Gastroesophageal sphincter (tissue), 4 donors: ENCODE data around the gene TMEM101. TPM values are rescaled to one million over a fixed set of nuclear protein-coding genes. Genes with fewer than 3 reads are reported as not detected.
"Not testable (repeated sequence)": the region's sequence is repeated elsewhere in the genome, so short reads cannot be mapped to it uniquely, and the experiment has no call there.

Source experiments
- ATAC-seq: fragments of 150-250 bp; one replicate; pipeline ENCODE4 v1.9.1; 2016; ENCODE audit warnings: mild to moderate bottlenecking, moderate library complexity
- H3K27ac ChIP-seq, 4 donors: fragments of 200-600 bp; sonication (generic) in 3 of 4; 1 replicate in 3 of 4; 2 replicates in 1 of 4; pipeline ENCODE4 v1.5.1; 2016 to 2019
- H3K27me3 ChIP-seq: fragments of 200-600 bp; sonication (generic); one replicate; pipeline ENCODE4 v1.5.1; 2019
- H3K36me3 ChIP-seq, 2 donors: fragments of 200-600 bp; sonication (generic); one replicate each; pipeline ENCODE4 v1.5.1; 2019; ENCODE audit warnings: control low read depth in 1 of 2
- H3K4me1 ChIP-seq, 3 donors: fragments of 200-600 bp; sonication (generic); 1 replicate in 2 of 3; 2 replicates in 1 of 3; pipeline ENCODE4 v1.5.1; 2016 to 2019; ENCODE audit warnings: control low read depth in 2 of 3
- H3K4me3 ChIP-seq, 2 donors: fragments of 200-600 bp; sonication (generic); one replicate each; pipeline ENCODE4 v1.5.1; 2019; ENCODE audit warnings: mild to moderate bottlenecking in 1 of 2, moderate library complexity in 1 of 2
- H3K9me3 ChIP-seq, 3 donors: fragments of 200-600 bp; sonication (generic); one replicate each; pipeline ENCODE4 v1.5.1; 2017 to 2019; ENCODE audit warnings: control low read depth in 2 of 3
- CTCF ChIP-seq, 4 experiments: fragments of 200-600 bp in 2 of 4; fragments of 450-650 bp in 2 of 4; sonication (generic) in 1 of 4; IDR thresholded peaks; one replicate each; pipeline ENCODE4 v1.5.1; 2017 to 2019; ENCODE audit warnings: antibody characterized with exemption in 4 of 4, mild to moderate bottlenecking in 2 of 4, moderate library complexity in 2 of 4
- EP300 ChIP-seq: sonication (generic); formaldehyde crosslinking; IDR thresholded peaks from one replicate; pipeline ENCODE4 v1.6.1; 2017; ENCODE audit warnings: antibody characterized with exemption, mild to moderate bottlenecking
- POLR2A ChIP-seq, 2 donors: fragments of 450-650 bp; IDR thresholded peaks; one replicate each; pipeline ENCODE4 v1.6.1; 2017; ENCODE audit warnings: antibody characterized with exemption in 2 of 2, mild to moderate bottlenecking in 2 of 2, moderate library complexity in 1 of 2
- POLR2AphosphoS5 ChIP-seq: sonication (generic); formaldehyde crosslinking; IDR thresholded peaks from one replicate; pipeline ENCODE4 v1.6.1; 2017; ENCODE audit warnings: antibody characterized with exemption
- WGBS, 2 donors: methylation state at CpG; one replicate each; pipeline ENCODE4 v1.1.5; 2018; ENCODE audit warnings: low coverage in 1 of 2; 5-methylcytosine and 5-hydroxymethylcytosine counted together
- total RNA-seq, 4 donors: library from RNA; depleted of rRNA; stranded (reverse); fragments of >200 nt; gene quantifications; one replicate each; pipeline ENCODE4 v1.1.0, GENCODE V29; 2016

Gene TMEM101
- total RNA-seq, 4 donors from 2014 or later: 27.6 to 39.8 (median 33.6) TPM

- no peaks in the 10 kb centered on the region for H3K27me3 ChIP-seq
- H3K4me1 ChIP-seq: peaks cover 0 to 21% (median 0%) of the 10 kb centered on the region in 3 donors
- TF ChIP-seq CTCF (IDR thresholded peaks at IDR 0.05) (no peak), POLR2AphosphoS5 (no peak), EP300 (no peak), POLR2A (IDR thresholded peaks at IDR 0.05) (no peak)
- H3K4me3 ChIP-seq: no peak overlapping the region
- WGBS, 2 donors: 80% methylated on average over 9 to 12 of the region's 14 CpGs
- H3K27ac ChIP-seq: no peak overlapping the region
- peaks cover 0 to 88% of the 10 kb centered on the region in 2 donors for H3K36me3 ChIP-seq
- no peaks in the 10 kb centered on the region for H3K9me3 ChIP-seq
- ATAC-seq: no peak
Measured at GRCh38 chr17:44059101-44059892, 44.5 kb upstream of the TMEM101 start.

- no peak overlapping the region for H3K27ac ChIP-seq
- WGBS, 2 donors: 31 to 56% methylated on average over 2 to 3 of the region's 3 CpGs
- TF ChIP-seq CTCF (IDR thresholded peaks at IDR 0.05): no peak
- no peak for TF ChIP-seq EP300
- no peak for TF ChIP-seq POLR2AphosphoS5
- TF ChIP-seq POLR2A (IDR thresholded peaks at IDR 0.05): no peak
- peaks cover 0 to 11% (median 0%) of the 10 kb centered on the region in 3 donors for H3K4me1 ChIP-seq
- no peaks in the 10 kb centered on the region for H3K27me3 ChIP-seq
- H3K36me3 ChIP-seq: peaks cover 0 to 88% of the 10 kb centered on the region in 2 donors
- no peak for ATAC-seq
- no peaks in the 10 kb centered on the region for H3K9me3 ChIP-seq
- no peak overlapping the region for H3K4me3 ChIP-seq
Measured at GRCh38 chr17:44053125-44053872, 38.5 kb upstream of the TMEM101 start.

- H3K36me3 ChIP-seq: peaks cover 0 to 74% of the 10 kb centered on the region in 2 donors
- no peak overlapping the region for H3K27ac ChIP-seq
- no peak for ATAC-seq
- no peaks in the 10 kb centered on the region for H3K9me3 ChIP-seq
- TF ChIP-seq POLR2A (IDR thresholded peaks at IDR 0.05): no peak
- no peak for TF ChIP-seq POLR2AphosphoS5
- no peak for TF ChIP-seq EP300
- no peak for TF ChIP-seq CTCF (IDR thresholded peaks at IDR 0.05)
- H3K27me3 ChIP-seq: no peaks in the 10 kb centered on the region
- H3K4me3 ChIP-seq: no peak overlapping the region
- H3K4me1 ChIP-seq: peaks cover 0 to 23% (median 3%) of the 10 kb centered on the region in 3 donors
- WGBS, 2 donors: 92 to 100% methylated on average over 3 to 6 of the region's 9 CpGs
Measured at GRCh38 chr17:44049294-44050060, 34.7 kb upstream of the TMEM101 start.

GRCh38 chr17:44046893-44047292, 32.1 kb upstream of the TMEM101 start:
- peaks cover 0 to 51% of the 10 kb centered on the region in 2 donors for H3K36me3 ChIP-seq
- not testable (repeated sequence) for ATAC-seq, H3K27ac ChIP-seq, H3K9me3 ChIP-seq, H3K27me3 ChIP-seq, H3K4me3 ChIP-seq
- WGBS, 2 donors: 98 to 100% methylated on average over 5 to 7 of the region's 7 CpGs
- H3K4me1 ChIP-seq: peaks cover 4 to 38% (median 14%) of the 10 kb centered on the region in 3 donors

- H3K27ac ChIP-seq: no peak overlapping the region
- H3K27me3 ChIP-seq: no peaks in the 10 kb centered on the region
- no peaks in the 10 kb centered on the region for H3K9me3 ChIP-seq
- ATAC-seq: no peak
- no peak overlapping the region for H3K4me3 ChIP-seq
- H3K36me3 ChIP-seq: peaks cover 0 to 37% of the 10 kb centered on the region in 2 donors
- peaks cover 7 to 52% (median 20%) of the 10 kb centered on the region in 3 donors for H3K4me1 ChIP-seq
- TF ChIP-seq POLR2AphosphoS5 (no peak), POLR2A (IDR thresholded peaks at IDR 0.05) (no peak), CTCF (IDR thresholded peaks at IDR 0.05) (no peak), EP300 (no peak)
- 87 to 92% methylated on average over 3 to 4 of the region's 4 CpGs for whole genome bisulfite sequencing, 2 donors
Measured at GRCh38 chr17:44045486-44045885, 30.7 kb upstream of the TMEM101 start.
